ENCODE measurements around the gene ZNF728.
"Not testable (repeated sequence)": the region's sequence is repeated elsewhere in the genome, so short reads cannot be mapped to it uniquely, and the experiment has no call there.

The ZNF728 gene

DNA sequence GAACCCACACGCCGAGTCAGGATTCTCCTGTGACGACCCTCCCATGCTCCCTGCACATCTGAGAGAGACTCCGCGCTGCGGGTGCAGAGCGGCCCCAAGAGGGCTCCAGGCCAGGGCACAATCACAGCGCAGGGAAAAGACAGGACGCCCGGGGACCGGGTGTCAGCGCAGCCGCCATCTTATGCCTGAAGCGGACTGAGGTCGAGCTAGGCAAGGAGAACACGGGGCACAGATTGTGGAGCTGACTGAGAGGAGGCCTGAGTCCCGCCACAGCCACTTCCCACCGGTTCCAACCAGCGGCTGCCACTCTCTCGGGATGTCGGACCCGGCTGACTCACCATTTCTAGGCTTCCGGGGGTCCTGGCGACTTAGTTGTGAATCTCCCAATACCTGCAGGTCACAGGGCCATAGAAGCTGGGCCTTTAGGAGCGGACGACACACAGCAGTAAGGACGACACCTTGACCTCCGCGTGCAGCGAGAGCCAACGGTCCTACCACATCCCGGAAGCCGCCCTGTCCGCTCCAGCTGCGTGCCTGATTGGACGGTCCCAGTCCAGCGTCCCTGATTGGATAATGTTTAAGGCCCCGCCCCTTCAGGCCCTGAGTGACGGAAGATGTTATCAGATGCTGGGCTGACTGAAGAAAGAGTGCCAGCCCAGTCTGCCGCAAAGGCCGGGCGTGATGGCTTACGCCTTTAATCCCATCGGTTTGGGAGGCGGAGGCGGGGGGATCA, at the start of gene ZNF728:
Gene ZNF728, minus strand, starts transcription at position 487 of the 733 bp plus-strand sequence. Its CDS starts 146 bp downstream, at position 341.
- no peak for DNase-seq

- DNase-seq = no peak
Measured at GRCh38 chr19:23052349-23052748, 49.4 kb upstream of the ZNF728 start.

DNA sequence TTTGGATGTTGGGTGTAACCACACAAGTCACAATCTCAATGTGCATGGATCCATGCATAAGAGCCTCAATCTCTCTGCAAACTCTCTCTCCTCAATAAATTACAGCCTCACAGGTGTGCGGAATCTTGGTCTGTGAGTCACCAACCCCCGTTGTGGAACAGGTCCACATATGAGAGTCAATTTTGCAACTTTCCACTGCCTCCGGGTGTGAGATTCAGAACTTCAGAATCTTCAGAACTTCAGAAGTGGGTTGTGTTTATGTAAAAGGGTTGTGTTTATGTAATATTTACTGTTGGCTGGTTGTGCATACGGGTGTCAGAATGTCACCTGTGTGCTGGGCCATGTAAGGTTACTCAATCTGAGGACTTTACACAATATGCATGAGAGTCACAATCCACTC, 46.3 kb upstream of the ZNF728 start:
- DNase-seq = no peak

DNA sequence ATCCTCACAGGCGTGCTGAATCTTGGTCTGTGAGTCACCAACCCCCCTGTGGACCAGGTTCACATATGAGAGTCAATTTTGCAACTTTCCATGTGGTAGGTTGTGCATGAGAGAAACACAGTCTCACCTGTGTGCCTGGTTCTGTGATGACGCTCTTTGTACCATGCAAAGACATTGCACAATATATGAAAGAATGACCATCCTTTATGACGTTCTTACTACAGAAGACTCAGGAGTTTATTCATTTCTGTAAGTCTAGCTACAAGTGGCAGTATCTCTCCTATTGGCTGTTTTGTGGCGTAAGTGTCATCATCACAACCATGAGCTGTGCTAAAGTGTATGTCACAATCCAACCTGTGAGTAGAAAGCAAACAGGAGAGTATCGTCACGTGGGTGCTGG, 43.8 kb upstream of the ZNF728 start:
- no peak for DNase-seq

GRCh38 chr19:23033721-23034120, 30.7 kb upstream of the ZNF728 start:
- DNase-seq = no peak

DNA sequence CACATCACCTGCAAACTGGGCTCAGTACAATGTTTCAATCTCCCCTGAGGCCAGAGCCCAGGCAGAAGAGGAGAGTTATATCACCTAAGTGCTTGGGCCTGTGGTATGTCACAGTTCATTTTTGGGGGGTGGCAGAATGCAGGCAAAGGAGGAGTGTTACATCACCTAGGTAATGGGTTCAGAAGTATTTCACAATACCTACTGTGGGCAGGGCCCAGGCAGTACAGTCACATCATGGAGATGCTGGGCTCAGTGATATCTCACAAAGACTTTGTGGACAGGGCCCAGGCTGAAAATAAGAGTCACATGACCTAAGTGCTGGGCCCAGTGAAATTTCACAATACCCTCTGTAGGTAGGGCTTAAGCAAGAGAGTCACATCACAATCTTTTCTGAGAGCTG, 12.7 kb upstream of the ZNF728 start:
- DNase-seq = no peak

DNA sequence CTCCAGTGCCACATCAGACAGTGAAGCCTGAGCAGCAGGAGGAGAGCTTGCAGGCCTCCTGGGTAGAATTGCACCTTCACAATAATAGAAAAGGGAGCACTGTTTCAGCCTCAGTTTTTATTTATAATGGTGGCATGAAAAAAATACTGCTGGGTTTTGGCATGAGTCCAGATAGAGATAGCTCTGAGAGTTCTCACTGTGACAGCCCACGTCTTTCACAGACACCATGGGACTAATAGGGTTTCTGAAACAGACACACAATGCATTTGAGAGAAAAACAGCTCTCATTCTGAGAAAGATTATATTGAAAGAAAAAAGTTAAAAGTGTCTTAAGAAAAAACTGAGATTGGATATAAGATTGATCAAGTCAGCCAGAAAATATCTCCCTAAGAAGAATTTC, 8.0 kb downstream of the ZNF728 start:
- not testable (repeated sequence) for DNase-seq

DNA sequence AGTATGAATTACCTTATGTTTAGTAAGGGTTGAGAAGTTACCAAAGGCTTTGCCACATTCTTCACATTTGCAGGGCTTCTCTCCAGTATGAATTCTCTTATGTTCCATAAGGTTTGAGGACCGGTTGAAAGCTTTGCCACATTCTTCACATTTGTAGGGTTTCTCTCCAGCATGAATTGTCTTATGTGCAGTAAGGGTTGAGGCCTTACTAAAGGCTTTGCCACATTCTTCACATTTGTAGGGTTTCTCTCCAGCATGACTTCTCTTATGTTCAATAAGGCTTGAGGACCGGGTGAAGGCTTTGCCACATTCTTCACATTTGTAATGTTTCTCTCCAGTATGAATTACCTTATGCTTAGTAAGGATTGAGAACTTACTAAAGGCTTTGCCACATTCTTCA, 26.7 kb downstream of the ZNF728 start:
- DNase-seq = no peak

DNA sequence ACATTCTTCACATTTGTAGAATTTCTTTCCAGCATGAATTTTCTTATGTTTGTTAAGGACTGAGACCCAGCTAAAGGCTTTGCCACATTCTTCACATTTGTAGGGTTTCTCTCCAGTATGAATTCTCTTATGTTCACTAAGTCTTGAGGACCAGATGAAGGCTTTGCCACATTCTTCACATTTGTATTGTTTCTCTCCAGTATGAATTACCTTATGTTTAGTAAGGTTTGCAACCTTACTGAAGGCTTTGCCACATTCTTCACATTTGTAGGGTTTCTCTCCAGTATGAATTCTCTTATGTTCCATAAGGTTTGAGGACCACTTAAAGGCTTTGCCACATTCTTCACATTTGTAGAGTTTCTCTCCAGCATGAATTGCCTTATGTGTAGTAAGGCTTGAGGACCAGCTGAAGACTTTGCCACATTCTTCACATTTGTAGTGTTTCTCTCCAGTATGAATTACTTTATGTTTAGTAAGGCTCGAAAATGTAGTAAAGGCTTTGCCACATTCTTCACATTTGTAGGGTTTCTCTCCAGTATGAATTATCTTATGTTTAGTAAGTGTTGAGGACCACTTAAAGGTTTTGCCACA, 27.3 kb downstream of the ZNF728 start:
- DNase-seq = not testable (repeated sequence)

DNA sequence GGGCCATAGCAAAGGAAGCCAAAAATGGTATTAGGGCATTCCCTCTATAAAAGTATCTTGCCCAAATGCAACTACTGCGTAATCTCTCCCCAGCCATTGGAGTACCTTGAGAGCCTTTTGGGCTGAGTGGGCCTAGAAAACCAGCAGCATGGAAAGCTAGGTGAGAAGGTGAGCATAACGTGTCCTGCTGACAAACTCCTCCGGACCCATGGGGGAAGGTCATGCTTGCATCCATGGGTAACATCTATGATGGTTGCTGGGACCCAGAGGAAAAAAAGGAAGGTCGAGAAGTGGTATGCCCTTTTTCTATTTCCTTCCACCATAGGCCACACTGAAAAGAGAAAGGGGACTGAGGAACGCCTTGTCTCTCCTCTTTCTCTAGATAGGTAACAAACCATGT, 57.4 kb downstream of the ZNF728 start:
- DNase-seq = no peak

DNA sequence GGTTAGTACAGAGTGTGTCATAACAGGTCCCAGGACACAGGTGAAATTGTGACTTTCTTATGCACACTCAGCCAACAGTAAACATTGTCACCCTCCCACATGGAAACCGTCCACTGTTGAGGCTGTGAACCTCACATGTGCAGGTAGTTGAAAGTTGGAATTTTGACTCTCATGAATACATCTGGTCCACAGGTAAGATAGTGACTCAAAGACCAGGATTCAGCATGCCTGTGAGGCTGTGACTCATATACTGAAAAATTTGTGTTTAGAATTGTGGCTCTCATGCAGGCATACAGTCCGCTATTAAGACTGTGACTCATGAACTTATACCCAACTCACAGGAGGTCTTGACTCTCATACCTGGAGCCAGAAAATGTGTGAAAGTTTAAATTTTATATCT, 67.8 kb downstream of the ZNF728 start:
- DNase-seq = no peak

- DNase-seq = not testable (repeated sequence)
Measured at GRCh38 chr19:22927576-22927975, 75.4 kb downstream of the ZNF728 start.

- DNase-seq = not testable (repeated sequence)
Measured at GRCh38 chr19:22925181-22925580, 77.8 kb downstream of the ZNF728 start.
